PC-3 (cell line): ENCODE results near the gene MLIP. TPM values are rescaled to one million over a fixed set of nuclear protein-coding genes. Genes with fewer than 3 reads are reported as not detected.

Source experiments
- ATAC-seq: fragments of 200-7000 bp; cut with Tn5 transposase; 2 replicates; pipeline ENCODE4 v1.9.1; 2020; ENCODE audit warnings: mild to moderate bottlenecking, moderate library complexity
- BruUV-seq: library from RNA; stranded (reverse); fragments of 400-500 nt; replicated peaks from 2 replicates; lab custom pipeline; 2021; lab: Mats Ljungman, UMichigan
- CTCF ChIA-PET: fragments of 300-600 bp; sonication (Branson Sonifier 250); formaldehyde crosslinking; loops from one replicate; lab custom pipeline; 2022; ENCODE audit warnings: antibody characterized with exemption; lab: Charles Lee
- POLR2A ChIA-PET: fragments of 300-600 bp; sonication (Branson Sonifier 250); formaldehyde crosslinking; loops from one replicate; lab custom pipeline; 2022; ENCODE audit warnings: antibody characterized with exemption; ENCODE audit not compliant: unreplicated experiment; lab: Charles Lee
- DNase-seq: peaks from one replicate; pipeline ENCODE4 v3.0.0-alpha.2; 2015
- H2AFZ ChIP-seq: fragments of 300-600 bp; sonication (generic); 2 replicates; pipeline ENCODE4 v1.6.0; 2016; ENCODE audit warnings: antibody characterized with exemption, low read length
- H3F3A ChIP-seq: fragments of 300-600 bp; sonication (generic); one replicate; pipeline ENCODE4 v1.6.0; 2017; ENCODE audit warnings: antibody characterized with exemption, low read length, control low read depth, mild to moderate bottlenecking; ENCODE audit not compliant: unreplicated experiment
- H3K27ac ChIP-seq: fragments of 300-600 bp; sonication (generic); 2 replicates; pipeline ENCODE4 v1.5.1; 2016; ENCODE audit warnings: mild to moderate bottlenecking, low read length
- H3K27me3 ChIP-seq: fragments of 300-600 bp; sonication (generic); 2 replicates; pipeline ENCODE4 v1.6.1; 2016; ENCODE audit warnings: low read length, mixed read lengths
- H3K36me3 ChIP-seq: fragments of 300-600 bp; sonication (generic); 2 replicates; pipeline ENCODE4 v1.6.1; 2016; ENCODE audit warnings: low read depth, mixed run types, low read length, mixed read lengths
- H3K4me1 ChIP-seq: fragments of 300-600 bp; sonication (generic); 2 replicates; pipeline ENCODE4 v1.5.1; 2016; ENCODE audit warnings: low read length; ENCODE audit not compliant: insufficient read depth
- H3K4me2 ChIP-seq: fragments of 300-600 bp; sonication (generic); 2 replicates; pipeline ENCODE4 v1.6.0; 2016; ENCODE audit warnings: low read length
- H3K4me3 ChIP-seq: fragments of 300-600 bp; sonication (generic); 2 replicates; pipeline ENCODE4 v1.5.1; 2016; ENCODE audit warnings: mild to moderate bottlenecking, low read length, mixed read lengths
- H3K79me2 ChIP-seq: fragments of 300-600 bp; sonication (generic); 2 replicates; pipeline ENCODE4 v1.6.1; 2017; ENCODE audit warnings: low read length, mixed read lengths
- H3K9ac ChIP-seq: fragments of 300-600 bp; sonication (generic); 2 replicates; pipeline ENCODE4 v1.6.0; 2016; ENCODE audit warnings: mild to moderate bottlenecking, low read length
- H3K9me2 ChIP-seq: fragments of 300-600 bp; sonication (generic); replicated peaks from 2 replicates; pipeline ENCODE4 v1.6.1; 2016; ENCODE audit warnings: mixed run types, low read length, mixed read lengths
- H3K9me3 ChIP-seq: fragments of 300-600 bp; sonication (generic); 2 replicates; pipeline ENCODE4 v1.6.1; 2016; ENCODE audit warnings: low read length, mixed read lengths
- H4K20me1 ChIP-seq: fragments of 300-600 bp; sonication (generic); 2 replicates; pipeline ENCODE4 v1.6.1; 2016; ENCODE audit warnings: low read length, mixed read lengths
- CTCF ChIP-seq: fragments of 300-600 bp; sonication (generic); conservative IDR thresholded peaks from 2 replicates; pipeline ENCODE4 v1.5.1; 2017; ENCODE audit warnings: antibody characterized with exemption, low read depth, mild to moderate bottlenecking, low read length
- EZH2 ChIP-seq: fragments of 300-600 bp; sonication (generic); IDR thresholded peaks from one replicate; pipeline ENCODE4 v1.6.1; 2017; ENCODE audit warnings: antibody characterized with exemption, mild to moderate bottlenecking, low read length; ENCODE audit not compliant: unreplicated experiment
- EZH2phosphoT487 ChIP-seq: fragments of 300-600 bp; sonication (generic); IDR thresholded peaks from 2 replicates; pipeline ENCODE4 v1.6.1; 2018; ENCODE audit warnings: mild to moderate bottlenecking, antibody characterized with exemption, low read length, borderline replicate concordance
- intact Hi-C: fragments of 100-400 bp; cut with micrococcal nuclease; formaldehyde crosslinking; loops from 2 replicates; pipeline ENCODE4 v1.9.0; 2023
- total RNA-seq: library from RNA; depleted of rRNA; stranded (reverse); fragments of >200 nt; gene quantifications from 2 replicates; pipeline ENCODE4 v1.2.3, GENCODE V29; 2014

MLIP gene
- total RNA-seq, 1 experiment from 2014 or later, result not detected

GRCh38 chr6:54214286-54214685, 103.0 kb downstream of the MLIP start:
- CTCF ChIA-PET, result no interaction called here
- no peak for ATAC-seq
- Histone ChIP-seq H2AFZ (no peak overlapping the region), H3K9me3 (no peaks in the 10 kb centered on the region), H3K4me3 (no peak overlapping the region), H3K9ac (no peak overlapping the region), H3K9me2 (no peaks in the 10 kb centered on the region), H3K27me3 (no peaks in the 10 kb centered on the region), H3K36me3 (no peaks in the 10 kb centered on the region), H3K27ac (no peak overlapping the region), H3F3A (no peaks in the 10 kb centered on the region), H3K79me2 (no peaks in the 10 kb centered on the region), H4K20me1 (no peaks in the 10 kb centered on the region), H3K4me1 (no peaks in the 10 kb centered on the region), H3K4me2 (no peak overlapping the region)
- BruUV-seq, result no TSS peak
- no peak for TF ChIP-seq EZH2phosphoT487
- no peak for DNase-seq
- intact Hi-C loops, result no loop called here
- POLR2A ChIA-PET, result no interaction called here

GRCh38 chr6:54216336-54216735, 105.1 kb downstream of the MLIP start:
- Histone ChIP-seq H3K27ac (no peak overlapping the region), H4K20me1 (no peaks in the 10 kb centered on the region), H3K79me2 (no peaks in the 10 kb centered on the region), H3K4me2 (no peak overlapping the region), H3K4me1 (no peaks in the 10 kb centered on the region), H3F3A (no peaks in the 10 kb centered on the region), H3K9me3 (no peaks in the 10 kb centered on the region), H3K27me3 (no peaks in the 10 kb centered on the region), H3K9me2 (no peaks in the 10 kb centered on the region), H3K4me3 (no peak overlapping the region), H3K36me3 (no peaks in the 10 kb centered on the region), H2AFZ (no peak overlapping the region), H3K9ac (no peak overlapping the region)
- no peak for ATAC-seq
- no peak for TF ChIP-seq EZH2phosphoT487
- no peak for TF ChIP-seq EZH2
- TF ChIP-seq CTCF, result no peak
- BruUV-seq, result no TSS peak
- ChIA-PET CTCF (no interaction called here), POLR2A (no interaction called here)
- intact Hi-C loops, result no loop called here
- DNase-seq, result no peak

GRCh38 chr6:54217018-54217417, 105.8 kb downstream of the MLIP start:
- 0 out of 2 replicates have a peak overlapping the region, but pooled peaks have one; percentile 16 for H2AFZ ChIP-seq
- CTCF ChIA-PET, result no interaction called here

More at GRCh38 chr6:54217018-54217417, 105.8 kb downstream of the MLIP start:
- no peak for TF ChIP-seq CTCF
- TF ChIP-seq EZH2phosphoT487, result no peak
- TF ChIP-seq EZH2, result no peak
- intact Hi-C loops, result no loop called here
- H3K79me2 ChIP-seq, result no peaks in the 10 kb centered on the region
- H3K27me3 ChIP-seq, result no peaks in the 10 kb centered on the region
- H3K4me3 ChIP-seq, result no peak overlapping the region
- ATAC-seq, result no peak
- peak; percentile 24 for DNase-seq
- H3K36me3 ChIP-seq, result no peaks in the 10 kb centered on the region
- BruUV-seq, result no TSS peak
- H3K9me3 ChIP-seq, result no peaks in the 10 kb centered on the region
- H3K4me1 ChIP-seq, result no peaks in the 10 kb centered on the region
- H3K27ac ChIP-seq, result no peak overlapping the region
- no peaks in the 10 kb centered on the region for H3K9me2 ChIP-seq
- POLR2A ChIA-PET, result no interaction called here
- H4K20me1 ChIP-seq, result no peaks in the 10 kb centered on the region
- H3K4me2 ChIP-seq, result no peak overlapping the region
- H3F3A ChIP-seq, result no peaks in the 10 kb centered on the region
- no peak overlapping the region for H3K9ac ChIP-seq
